GM18499 (cell line): Measurements from ENCODE around the gene SMIM5.

Experiments used
- ATAC-seq: cut with Tn5 transposase; IDR thresholded peaks from one replicate; pipeline ENCODE4 v1.9.1; 2021; ENCODE audit warnings: moderate number of reproducible peaks; ENCODE audit not compliant: insufficient read depth, unreplicated experiment

Gene SMIM5

DNA sequence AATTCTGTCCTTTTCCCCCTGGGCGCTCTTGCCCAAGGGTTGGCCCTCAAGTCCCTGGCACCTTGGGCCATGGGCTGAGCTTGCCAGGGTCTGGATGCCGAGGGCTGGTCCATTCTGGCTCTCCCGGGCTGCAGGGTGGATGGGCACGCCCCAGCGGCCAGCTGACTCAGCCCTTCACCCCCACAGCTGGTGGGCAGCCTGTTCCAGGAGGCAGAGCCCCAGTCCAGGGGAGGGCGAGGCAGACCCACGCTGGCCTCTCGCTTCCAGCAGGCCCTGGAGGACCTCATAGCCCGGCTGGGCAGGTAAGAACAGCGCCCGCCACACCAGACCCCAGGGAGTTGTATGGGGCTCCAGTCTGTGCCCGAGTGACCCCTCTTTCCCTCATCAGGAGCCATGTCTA lies 30.6 kb upstream of the SMIM5 start:
- no peak for ATAC-seq

GRCh38 chr17:75603123-75603522 lies 30.1 kb upstream of the SMIM5 start:
- ATAC-seq, result no peak

DNA sequence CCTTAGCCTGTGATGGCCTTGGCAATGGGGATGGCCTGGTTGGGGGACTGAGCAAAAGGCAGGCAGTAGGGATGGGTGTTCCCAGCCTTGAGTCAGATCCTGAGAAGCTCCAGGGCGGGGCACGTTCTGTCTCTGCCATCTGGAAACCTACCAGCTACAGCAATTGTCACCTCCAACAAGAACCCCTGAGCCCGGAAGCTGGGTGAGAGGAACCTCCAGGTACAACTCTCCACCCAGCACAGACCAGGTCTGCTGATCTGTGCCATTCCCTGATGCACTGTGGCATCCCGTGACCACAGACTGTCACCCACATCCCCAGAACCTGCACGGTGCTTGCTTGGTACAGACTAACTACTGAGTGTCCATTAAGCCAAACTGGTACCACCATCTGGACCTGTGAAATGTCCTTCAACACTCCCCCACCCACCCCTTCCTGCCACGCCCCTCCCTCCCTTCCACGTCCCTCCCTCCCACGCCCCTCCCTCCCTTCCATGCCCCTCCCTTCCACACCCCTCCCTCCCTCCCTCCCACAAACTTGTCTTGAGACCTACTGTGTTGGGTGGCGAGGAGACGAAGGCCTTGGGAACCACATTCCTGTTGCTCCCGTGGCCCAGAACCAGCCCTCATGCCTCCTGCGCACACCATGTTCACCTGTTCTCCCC lies 29.1 kb upstream of the SMIM5 start:
- no peak for ATAC-seq

GRCh38 chr17:75605790-75606189 lies 27.4 kb upstream of the SMIM5 start:
- ATAC-seq, result no peak

DNA sequence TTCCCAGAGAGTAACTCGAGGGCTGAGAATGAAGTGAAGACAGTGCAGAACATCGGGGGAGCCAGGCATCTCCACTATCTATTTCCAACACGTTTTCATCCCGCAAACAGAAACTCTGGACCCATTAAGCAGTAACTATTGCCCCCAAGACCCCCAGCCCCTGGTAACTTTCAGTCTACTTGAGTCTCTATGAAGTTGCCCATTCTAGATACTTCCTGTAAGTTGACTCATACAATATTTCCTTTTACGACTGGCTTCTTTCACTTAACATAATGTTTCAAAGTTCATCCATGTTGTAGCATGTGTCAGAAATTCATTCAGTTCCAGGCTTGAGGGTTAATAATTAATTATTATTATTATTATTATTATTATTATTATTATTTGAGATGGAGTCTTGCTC lies 26.1 kb upstream of the SMIM5 start:
- ATAC-seq, result no peak

- ATAC-seq, result no peak
Measured at GRCh38 chr17:75610103-75610984, 22.9 kb upstream of the SMIM5 start.

GRCh38 chr17:75611851-75612429 lies 21.3 kb upstream of the SMIM5 start:
- no peak for ATAC-seq

GRCh38 chr17:75612906-75613626 lies 20.2 kb upstream of the SMIM5 start:
- no peak for ATAC-seq

GRCh38 chr17:75614006-75614405 lies 19.2 kb upstream of the SMIM5 start:
- no peak for ATAC-seq

DNA sequence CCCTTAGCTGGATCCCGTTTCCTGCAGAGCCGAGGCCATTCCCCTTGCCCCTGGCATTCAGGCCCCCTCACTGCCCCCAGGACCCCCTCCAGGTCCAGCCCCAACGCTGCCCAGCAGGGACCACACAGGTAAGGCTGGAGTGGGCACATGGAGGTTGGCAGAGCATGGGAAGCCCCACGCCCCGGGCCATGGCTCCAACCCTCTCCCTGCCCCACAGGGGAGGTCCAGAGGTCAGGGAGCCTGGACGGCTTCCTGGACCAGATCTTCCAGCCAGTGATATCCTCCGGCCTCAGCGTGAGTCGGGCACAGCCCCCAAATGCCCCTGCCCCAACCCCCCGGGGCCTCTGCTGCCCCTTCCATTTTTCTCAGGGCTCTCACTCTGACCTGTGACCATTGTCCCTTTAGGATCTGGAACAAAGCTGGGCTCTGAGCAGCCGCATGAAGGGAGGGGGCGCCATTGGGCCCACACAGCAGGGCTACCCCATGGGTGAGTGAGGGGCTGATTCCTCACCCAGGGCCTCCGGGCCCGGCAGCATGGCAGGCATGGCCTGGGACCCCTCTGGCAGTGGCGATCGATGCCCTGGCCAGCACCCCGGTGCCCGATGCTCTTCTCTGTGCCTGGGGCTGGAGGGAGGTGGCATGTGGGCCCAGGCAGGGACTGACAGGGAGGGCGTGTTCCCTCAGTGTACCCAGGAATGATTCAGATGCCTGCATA lies 18.5 kb upstream of the SMIM5 start:
- ATAC-seq, result no peak

GRCh38 chr17:75615301-75615700 lies 17.9 kb upstream of the SMIM5 start:
- ATAC-seq, result no peak

- ATAC-seq, result no peak
Measured at GRCh38 chr17:75616521-75617122, 16.6 kb upstream of the SMIM5 start.

- ATAC-seq, result no peak
Measured at GRCh38 chr17:75617218-75617617, 16.0 kb upstream of the SMIM5 start.

DNA sequence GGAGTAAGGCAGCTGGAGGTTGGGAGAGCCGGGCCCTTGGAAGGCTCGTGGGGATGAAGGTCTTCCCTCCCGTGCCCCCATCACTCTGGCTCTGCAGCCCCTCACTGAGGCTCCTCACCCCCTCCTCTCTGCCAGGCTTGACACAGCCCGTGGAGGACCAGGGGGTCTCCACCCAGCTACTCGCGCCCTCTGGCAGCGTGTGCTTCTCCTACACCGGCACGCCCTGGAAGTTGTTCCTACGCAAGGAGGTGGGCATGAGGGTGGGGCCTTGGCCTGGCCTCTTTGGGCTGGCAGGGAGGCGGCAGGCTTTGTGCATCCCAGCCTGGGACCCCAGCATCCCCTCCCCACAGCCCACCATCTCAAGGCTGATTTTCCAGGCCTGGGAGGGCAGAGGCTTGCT lies 15.6 kb upstream of the SMIM5 start:
- ATAC-seq, result no peak

DNA sequence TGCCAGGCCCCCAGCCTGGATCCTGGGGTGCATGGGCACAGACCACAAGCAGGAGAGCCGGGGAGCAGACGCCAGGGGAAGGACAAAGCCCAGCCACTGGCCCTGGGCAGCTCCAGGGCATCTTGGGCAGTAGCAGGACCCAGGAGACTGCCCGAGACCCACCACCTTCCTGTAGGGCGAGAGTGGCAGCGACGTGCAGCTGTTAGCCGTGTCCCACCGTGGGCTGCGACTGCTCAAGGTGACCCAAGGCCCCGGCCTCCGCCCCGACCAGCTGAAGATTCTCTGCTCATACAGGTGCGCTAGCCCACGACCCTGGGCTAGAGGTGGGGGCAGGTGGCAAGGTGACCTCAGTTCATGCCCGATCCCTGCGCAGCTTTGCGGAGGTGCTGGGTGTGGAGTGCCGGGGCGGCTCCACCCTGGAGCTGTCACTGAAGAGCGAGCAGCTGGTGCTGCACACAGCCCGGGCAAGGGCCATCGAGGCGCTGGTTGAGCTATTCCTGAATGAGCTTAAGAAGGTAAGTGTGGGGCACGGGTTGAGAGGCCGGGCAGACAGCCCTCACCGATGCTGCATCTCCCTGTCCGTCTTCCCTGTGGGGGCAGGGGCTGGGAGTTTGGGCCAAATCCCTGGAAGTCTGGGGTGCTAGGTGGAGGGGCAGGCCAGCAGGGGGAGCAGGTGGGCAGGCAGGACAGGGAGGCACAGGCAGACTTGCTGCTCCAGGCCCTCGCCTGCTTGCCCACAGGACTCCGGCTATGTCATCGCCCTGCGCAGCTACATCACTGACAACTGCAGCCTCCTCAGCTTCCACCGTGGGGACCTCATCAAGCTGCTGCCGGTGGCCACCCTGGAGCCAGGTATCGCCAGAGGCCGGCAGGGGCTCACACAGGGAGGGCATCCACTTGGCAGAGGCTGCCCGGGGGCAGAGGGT lies 13.5 kb upstream of the SMIM5 start:
- ATAC-seq, result no peak

- ATAC-seq, result no peak
Measured at GRCh38 chr17:75621489-75621888, 11.7 kb upstream of the SMIM5 start.

DNA sequence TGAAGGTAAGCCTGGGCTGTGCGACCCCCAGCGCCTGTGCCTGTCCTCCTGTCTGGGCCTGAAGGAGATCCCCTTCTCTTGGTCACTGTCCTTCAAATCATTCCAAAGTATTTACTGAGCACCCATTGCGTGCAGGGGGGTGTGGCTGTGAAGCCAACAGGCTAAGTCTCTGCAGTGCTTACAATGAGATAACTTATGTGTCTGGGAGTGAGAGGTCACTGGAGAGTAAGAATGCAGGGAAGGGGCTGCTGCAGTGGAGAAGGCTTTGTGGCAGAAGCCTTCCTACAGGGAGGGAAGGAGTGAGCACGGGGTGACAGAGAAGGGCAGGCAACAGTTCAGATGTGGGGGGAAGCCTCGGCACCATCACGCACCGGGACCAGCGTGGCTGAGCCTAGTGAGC lies 11.2 kb upstream of the SMIM5 start:
- no peak for ATAC-seq

DNA sequence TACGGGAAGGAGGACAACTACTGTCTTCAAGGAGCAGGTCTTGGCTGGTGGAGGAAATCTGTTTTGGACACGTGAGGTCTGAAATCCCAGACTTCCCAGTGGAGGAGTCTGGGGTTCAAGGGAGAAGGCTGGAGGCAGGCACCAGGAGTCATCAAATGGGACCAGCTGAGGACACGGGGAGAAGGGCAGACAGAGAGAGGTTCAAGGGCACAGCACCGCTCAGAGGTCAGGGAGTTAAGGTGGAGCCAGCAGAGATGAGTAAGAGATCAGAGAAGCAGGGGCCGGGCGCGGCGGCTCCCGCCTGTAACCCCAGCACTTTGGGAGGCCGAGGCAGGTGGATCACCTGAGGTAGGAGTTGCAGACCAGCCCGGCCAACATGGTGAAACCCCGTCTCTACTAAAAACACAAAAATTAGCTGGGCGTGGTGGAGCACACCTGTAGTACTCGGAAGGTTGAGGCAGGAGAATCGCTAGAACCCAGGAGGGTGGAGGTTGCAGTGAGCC lies 10.4 kb upstream of the SMIM5 start:
- ATAC-seq, result no peak

DNA sequence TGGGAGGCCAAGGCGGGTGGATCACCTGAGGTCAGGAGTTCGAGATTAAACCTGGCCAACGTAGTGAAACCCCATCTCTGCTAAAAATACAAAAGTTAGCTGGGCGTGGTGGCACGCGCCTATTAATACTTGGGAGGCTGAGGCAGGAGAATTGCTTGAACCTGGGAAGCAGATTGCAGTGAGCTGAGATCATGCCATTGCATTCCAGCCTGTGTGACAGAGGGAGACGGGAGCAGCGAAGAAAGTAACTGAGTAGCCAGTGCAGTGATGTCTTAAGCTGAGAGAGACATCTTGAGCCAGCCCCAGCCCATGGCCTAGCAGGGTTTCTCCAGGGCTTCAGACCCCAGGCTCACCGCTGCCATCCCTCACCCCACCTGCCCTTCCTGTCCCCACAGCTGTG lies 9.8 kb upstream of the SMIM5 start:
- no peak for ATAC-seq
